GM10266 (cell line): ENCODE data around the gene MAGI1.

Source experiments
- DNase-seq: peaks from one replicate; pipeline ENCODE4 v3.0.0; 2012; ENCODE audit errors: extremely low spot score
- TF ChIP-seq, protein P1 (sequence below): IDR thresholded peaks from 2 replicates; pipeline ENCODE4 v1.5.1; 2012; ENCODE audit warnings: mild to moderate bottlenecking, low read depth; ENCODE audit not compliant: control insufficient read depth, insufficient read depth; ENCODE audit errors: missing control alignments

The MAGI1 gene

DNA sequence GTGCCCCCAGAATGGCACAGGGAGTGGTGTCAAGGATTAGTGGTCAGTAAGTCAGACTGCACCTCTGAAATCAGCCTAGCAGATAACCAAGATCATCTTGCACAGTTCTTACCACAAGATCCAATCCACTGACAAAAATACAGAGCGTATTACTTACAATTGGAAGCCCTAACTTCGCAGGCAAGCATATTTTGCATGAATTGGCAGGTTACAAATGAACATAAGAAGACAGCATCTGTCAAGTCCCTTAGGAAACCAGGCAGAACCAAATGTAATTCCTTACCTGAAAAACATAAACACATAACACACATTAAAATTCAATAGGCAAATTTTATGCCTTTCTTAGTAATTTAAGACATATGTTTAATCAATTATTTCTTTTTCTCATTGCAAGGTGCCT is 293.4 kb downstream of the MAGI1 start:
- no peak for DNase-seq
- TF ChIP-seq, protein P1, sequence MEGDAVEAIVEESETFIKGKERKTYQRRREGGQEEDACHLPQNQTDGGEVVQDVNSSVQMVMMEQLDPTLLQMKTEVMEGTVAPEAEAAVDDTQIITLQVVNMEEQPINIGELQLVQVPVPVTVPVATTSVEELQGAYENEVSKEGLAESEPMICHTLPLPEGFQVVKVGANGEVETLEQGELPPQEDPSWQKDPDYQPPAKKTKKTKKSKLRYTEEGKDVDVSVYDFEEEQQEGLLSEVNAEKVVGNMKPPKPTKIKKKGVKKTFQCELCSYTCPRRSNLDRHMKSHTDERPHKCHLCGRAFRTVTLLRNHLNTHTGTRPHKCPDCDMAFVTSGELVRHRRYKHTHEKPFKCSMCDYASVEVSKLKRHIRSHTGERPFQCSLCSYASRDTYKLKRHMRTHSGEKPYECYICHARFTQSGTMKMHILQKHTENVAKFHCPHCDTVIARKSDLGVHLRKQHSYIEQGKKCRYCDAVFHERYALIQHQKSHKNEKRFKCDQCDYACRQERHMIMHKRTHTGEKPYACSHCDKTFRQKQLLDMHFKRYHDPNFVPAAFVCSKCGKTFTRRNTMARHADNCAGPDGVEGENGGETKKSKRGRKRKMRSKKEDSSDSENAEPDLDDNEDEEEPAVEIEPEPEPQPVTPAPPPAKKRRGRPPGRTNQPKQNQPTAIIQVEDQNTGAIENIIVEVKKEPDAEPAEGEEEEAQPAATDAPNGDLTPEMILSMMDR: no peak

GRCh38 chr3:65742914-65743313 is 295.8 kb downstream of the MAGI1 start:
- TF ChIP-seq, protein P1: no peak

GRCh38 chr3:65741540-65741939 is 297.2 kb downstream of the MAGI1 start:
- no peak for DNase-seq
- TF ChIP-seq, protein P1: no peak

More at GRCh38 chr3:65742914-65743313, 295.8 kb downstream of the MAGI1 start:
- no peak for DNase-seq

DNA sequence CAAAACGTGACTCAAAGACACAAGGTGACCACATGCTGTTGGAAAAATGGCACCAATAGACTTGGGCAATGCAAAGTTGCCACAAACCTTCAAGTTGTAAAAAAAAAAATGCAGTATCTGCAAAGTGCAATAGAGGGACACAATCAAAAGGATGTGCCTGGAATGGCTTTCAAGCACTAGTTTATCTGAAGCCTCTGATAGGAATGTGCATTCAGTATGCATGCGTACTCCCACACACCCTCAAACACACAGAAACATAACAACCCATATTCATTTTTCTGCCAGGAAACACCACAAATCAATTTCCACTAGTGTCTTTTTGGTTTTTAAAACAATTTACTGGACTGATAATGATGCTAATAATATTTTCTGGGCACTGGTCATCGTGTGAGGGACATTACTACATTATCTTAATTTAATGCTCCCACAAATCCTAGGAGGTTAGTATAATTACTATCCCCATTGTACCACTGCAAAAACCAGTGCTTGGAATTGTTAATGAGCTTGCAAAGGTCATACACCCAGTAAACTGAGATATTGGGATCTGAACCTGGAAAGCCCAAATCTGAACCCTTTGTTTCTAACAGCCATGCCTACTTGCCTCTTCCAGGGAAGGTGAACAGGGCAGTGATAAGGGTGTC is 298.7 kb downstream of the MAGI1 start:
- TF ChIP-seq, protein P1: no peak
- no peak for DNase-seq

DNA sequence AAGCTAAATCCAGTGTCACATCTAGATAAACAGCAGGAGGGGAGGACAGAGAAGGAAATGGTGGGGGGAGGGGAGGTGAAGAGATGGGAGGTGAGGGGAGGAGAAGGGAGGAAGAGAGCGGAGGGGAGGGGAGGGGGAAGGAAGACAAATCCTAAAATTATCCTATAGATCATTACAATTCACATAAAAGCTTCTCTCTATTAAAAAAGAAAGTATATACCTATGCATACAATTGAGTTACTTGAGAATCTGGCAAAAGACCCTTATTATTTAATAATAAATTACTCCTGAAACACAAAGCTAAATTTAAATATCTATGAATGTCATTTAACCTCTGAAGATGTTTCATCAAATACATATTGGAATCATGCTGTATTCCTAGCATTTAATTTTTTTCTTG is 303.9 kb downstream of the MAGI1 start:
- TF ChIP-seq, protein P1: no peak
- no peak for DNase-seq

DNA sequence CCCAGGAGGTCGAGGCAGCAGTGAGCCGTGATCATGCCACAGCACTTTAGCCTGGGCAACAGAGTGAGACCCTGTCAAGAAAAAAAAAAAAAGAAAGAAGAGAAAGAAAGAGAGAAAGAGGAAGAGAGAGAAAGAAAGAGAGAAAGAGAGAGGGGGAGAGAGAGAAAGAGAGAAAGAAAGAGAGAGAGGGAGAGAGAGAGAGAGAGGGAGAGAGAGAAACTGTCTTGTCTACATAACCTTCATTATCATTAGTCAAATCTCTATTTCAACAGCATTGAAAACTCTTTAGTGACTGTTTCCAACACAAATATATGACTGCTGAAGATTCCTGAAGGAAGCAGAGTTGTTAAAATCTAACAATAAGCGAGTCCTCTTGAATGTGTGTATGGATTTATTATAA is 304.3 kb downstream of the MAGI1 start:
- TF ChIP-seq, protein P1: no peak
- DNase-seq: no peak

DNA sequence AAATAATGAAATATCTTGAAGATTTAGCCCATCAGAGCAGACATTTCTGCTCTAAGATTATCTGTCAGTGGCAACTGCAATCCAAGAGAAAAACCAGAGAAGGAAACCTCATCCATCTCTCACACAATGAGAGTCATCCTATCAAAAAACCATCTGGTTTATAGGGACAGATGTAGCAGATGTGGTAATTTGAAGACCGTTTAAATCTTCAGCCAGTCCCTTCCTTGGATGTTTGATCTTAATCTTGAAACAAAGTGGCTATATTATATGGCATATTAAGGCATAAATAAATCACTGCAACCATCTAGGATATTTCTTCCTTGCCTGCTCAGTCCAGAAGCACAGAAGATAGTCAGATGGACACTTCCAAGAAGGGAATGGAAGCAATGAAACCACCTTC is 305.3 kb downstream of the MAGI1 start:
- TF ChIP-seq, protein P1: no peak
- no peak for DNase-seq
